NT2/D1 (cell line): Measurements from ENCODE around the gene CYP4A22.

Source experiments
- SUZ12 ChIP-seq: IDR thresholded peaks from 2 replicates; pipeline ENCODE4 v1.6.1; 2011; ENCODE audit not compliant: insufficient read length, insufficient read depth; ENCODE audit errors: extremely low read depth
- YY1 ChIP-seq: IDR thresholded peaks from 2 replicates; pipeline ENCODE4 v1.6.1; 2011; ENCODE audit not compliant: insufficient read length, insufficient read depth
- ZNF274 ChIP-seq: IDR thresholded peaks from 2 replicates; pipeline ENCODE4 v1.6.1; 2011; ENCODE audit warnings: mild to moderate bottlenecking, low read depth, low read length

DNA sequence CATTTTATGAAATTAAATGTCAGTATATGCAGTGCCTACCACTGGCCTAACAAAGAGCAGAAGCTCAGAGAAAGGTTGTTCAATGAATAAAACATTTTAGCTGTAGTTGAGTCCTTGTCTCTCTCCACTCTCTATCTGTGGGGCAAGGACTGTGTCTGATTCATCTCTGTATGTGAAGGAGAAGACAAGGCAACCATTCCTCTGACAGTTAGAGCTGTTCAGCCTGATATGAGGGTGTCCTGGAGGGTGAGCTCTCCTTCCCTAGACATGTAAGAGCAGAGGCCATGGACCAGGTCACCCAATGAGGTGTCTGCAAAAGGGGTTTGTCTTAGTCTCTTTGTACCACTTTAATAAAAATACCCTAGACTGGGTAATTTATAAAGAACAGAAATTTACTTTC, 57.1 kb downstream of the CYP4A22 start:
- TF ChIP-seq ZNF274 (no peak), SUZ12 (no peak), YY1 (no peak)
